PFSK-1 (cell line): ENCODE results near the gene EYA2.

Experiments used
- POLR2AphosphoS5 ChIP-seq: IDR thresholded peaks from 2 replicates; pipeline ENCODE4 v1.6.1; 2012; ENCODE audit warnings: low read depth, mild to moderate bottlenecking, control low read depth, low read length, moderate library complexity
- REST ChIP-seq, 2 experiments: IDR thresholded peaks; 2 replicates each; pipeline versions ENCODE4 v1.6.1 to v1.8.0; 2011 to 2012; ENCODE audit warnings: low read depth in 2 of 2, low read length in 2 of 2, control low read depth in 1 of 2, inconsistent platforms in 1 of 2, mild to moderate bottlenecking in 1 of 2, moderate library complexity in 1 of 2; ENCODE audit not compliant: insufficient read depth in 1 of 2
- SIN3A ChIP-seq: IDR thresholded peaks from 2 replicates; pipeline ENCODE4 v1.6.1; 2012; ENCODE audit warnings: mild to moderate bottlenecking, low read length, moderate library complexity, borderline replicate concordance; ENCODE audit not compliant: insufficient read depth

GRCh38 chr20:47095690-47096089 is 201.0 kb downstream of the EYA2 start:
- no peak for TF ChIP-seq SIN3A
- no peak for TF ChIP-seq REST (IDR thresholded peaks at IDR 0.05; ENCODE audit: insufficient read depth in 1 of 2, low read depth in 2 of 2, low read length in 2 of 2)
- TF ChIP-seq POLR2AphosphoS5: no peak
